ENCODE results near the gene CEACAM7.
A peak's percentile ranks its signal among the peaks of the same experiment; 100 is the strongest.
"Not testable (repeated sequence)": the region's sequence is repeated elsewhere in the genome, so short reads cannot be mapped to it uniquely, and the experiment has no call there.

The CEACAM7 gene

DNA sequence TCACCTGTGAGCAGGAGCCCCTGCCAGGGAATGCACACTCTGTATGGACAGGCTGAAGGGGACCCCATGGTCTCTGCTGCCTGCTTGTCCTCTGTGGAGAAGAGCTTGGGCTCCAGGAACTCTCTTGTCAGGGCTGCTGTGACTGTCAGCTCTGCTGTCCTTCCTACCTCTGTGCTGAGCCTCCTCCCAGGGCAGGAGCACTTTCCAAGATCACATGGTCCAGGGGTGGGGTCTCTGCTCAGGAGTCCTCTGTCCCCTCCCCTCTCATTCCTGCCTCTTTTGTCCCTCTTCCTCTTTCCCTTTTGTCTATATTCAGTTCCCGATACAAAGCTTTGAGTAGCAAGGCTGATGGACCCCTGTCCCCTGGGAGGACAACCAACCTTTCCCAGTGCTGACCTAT, at the start of gene CEACAM7:
Gene CEACAM7 (minus strand): TSS at position 173 of the 400 bp plus-strand sequence. CDS start 105 bp downstream, at position 68.
- DNase-seq: no peak

DNA sequence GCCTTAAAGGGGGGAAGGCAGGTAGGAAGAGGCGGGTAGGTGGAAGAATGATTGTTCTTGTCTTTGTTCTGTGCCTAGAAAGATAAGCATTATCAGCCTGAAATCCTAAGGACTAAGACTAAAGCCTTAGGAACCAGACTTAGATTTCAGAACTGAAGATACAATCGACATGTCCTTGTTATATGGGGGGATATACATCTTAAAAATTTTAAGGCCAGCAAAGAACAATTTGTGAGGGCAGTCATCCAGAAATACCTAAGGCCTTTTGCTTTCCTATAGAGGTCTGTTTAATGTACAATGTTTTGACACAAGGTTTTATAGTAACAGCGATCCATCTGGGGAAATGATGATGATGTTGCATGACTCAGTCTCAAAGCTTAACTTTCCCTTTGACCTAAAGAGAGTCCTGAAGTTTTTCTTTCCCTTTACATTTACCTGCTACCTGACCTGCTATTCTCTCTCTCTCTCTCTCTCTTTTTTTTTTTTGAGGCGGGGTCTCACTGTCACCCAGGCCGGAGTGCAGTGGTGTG, 47.1 kb upstream of the CEACAM7 start:
- DNase-seq: no peak

- no peak for DNase-seq
These were observed 46.5 kb upstream of the CEACAM7 start for GRCh38 chr19:41734585-41734984.

DNA sequence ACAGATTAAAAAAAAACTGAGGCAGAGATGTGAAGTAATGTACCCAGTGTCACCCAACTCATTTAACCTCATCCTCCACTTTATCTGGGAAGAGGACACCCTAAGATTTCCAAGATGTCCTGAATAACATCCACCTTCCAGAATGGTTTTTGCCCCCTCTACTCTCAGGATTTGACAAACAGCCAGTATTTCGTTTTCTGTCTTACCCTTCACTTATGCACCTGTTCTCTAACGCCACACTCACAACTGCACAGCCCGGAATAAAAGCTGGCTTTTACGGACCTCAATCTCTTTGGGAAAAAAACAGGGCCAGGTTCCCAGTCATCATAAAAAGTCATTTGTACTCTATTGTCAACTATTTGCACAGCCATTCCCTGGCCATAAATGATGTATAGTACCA, 46.1 kb upstream of the CEACAM7 start:
- DNase-seq: no peak

GRCh38 chr19:41726493-41726892, 38.4 kb upstream of the CEACAM7 start:
- no peak for DNase-seq

DNA sequence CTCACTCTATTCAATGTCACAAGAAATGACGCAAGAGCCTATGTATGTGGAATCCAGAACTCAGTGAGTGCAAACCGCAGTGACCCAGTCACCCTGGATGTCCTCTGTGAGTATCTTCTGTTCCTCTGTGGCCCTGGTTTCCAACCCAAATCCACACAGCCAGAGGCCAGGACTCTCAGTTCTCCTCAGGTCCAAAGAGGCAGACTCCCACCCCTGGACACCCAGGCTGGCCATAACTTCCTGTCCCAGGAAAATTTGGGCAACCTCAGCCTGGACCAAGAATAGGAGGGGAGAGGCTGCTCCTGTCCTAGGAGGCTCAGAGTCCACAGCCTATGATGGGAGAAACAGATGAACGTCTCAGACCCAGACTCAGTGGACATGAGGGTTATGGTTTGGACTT, 32.0 kb upstream of the CEACAM7 start:
- DNase-seq: no peak

GRCh38 chr19:41718761-41719160, 30.7 kb upstream of the CEACAM7 start:
- DNase-seq: no peak

DNA sequence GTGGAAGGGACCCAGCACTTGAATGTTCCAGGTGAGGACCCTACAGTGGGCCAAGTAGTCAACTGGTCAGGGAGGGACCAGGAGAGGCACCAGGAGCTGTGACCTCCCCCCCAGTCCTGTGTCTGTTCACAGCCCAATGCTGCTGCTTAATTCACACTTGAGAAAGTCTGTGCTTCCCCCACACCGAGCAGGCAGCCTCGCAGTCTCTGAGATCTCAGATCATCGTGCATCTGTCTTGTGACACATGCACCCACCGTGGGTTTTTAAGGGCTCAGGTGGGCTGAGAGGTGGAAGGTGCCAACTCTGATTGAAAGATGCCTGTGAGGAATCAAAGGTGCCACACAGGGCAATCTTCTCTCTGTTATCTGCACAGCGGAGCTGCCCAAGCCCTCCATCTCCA, 26.5 kb upstream of the CEACAM7 start:
- DNase-seq: no peak

DNA sequence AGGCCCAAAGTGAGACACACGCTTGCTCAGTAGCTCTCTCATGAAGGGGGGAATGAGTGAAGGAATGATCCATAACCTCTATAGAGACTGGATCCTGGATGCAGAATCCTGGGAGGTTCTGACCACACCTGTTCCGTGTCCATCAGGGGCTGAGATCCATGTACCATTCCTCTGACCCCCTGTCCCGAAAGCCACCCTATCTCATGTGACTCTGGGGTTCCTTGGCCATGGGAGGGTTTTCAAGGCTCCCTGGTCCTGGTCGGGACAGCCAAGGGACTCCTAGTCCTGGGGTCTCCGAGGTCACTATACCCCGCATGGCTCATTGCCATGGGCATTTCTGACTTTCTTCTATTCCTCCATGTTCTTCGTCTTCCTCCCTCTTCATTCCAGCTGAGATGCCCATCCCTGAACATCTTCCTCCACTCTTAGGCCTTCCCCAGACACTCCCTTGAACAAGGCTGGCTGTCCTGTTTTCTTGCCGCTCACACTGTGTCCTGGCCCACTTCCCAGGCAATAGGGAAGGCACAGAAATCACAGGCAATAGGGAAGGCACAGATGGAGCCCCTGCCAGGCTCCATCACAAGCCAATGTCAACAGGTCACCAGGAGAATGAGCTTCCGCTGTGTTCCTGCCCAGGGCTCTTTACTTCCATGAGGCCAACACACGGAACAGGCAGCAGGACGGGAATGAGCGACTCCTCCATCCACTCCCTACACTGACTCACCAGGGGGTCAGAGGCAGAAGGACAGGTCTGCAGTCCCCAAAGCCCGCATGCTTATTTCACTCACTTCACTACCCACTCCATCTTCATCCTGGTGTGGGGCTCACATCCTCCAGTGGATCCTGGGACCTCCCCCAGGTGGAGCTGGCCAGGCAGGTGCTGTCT, 23.5 kb upstream of the CEACAM7 start:
- DNase-seq: no peak

GRCh38 chr19:41709951-41710645, 22.0 kb upstream of the CEACAM7 start:
- no peak for DNase-seq

- DNase-seq: not testable (repeated sequence)
These were observed 21.4 kb upstream of the CEACAM7 start for GRCh38 chr19:41709516-41709915.

DNA sequence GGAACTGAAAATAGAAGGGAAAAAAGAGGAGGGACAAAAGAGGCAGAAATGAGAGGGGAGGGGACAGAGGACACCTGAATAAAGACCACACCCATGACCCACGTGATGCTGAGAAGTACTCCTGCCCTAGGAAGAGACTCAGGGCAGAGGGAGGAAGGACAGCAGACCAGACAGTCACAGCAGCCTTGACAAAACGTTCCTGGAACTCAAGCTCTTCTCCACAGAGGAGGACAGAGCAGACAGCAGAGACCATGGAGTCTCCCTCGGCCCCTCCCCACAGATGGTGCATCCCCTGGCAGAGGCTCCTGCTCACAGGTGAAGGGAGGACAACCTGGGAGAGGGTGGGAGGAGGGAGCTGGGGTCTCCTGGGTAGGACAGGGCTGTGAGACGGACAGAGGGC, 20.4 kb upstream of the CEACAM7 start, which contains the start of gene CEACAM5:
Gene CEACAM5 (plus strand): TSS at position 146 of the 400 bp plus-strand sequence. CDS start 106 bp downstream, at position 252.
- DNase-seq: no peak

DNA sequence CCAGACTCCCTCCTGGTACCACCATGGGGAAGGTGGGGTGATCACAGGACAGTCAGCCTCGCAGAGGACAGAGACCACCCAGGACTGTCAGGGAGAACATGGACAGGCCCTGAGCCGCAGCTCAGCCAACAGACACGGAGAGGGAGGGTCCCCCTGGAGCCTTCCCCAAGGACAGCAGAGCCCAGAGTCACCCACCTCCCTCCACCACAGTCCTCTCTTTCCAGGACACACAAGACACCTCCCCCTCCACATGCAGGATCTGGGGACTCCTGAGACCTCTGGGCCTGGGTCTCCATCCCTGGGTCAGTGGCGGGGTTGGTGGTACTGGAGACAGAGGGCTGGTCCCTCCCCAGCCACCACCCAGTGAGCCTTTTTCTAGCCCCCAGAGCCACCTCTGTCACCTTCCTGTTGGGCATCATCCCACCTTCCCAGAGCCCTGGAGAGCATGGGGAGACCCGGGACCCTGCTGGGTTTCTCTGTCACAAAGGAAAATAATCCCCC, 19.9 kb upstream of the CEACAM7 start:
- no peak for DNase-seq

- no peak for DNase-seq
These were observed 19.4 kb upstream of the CEACAM7 start for GRCh38 chr19:41707502-41707812.

DNA sequence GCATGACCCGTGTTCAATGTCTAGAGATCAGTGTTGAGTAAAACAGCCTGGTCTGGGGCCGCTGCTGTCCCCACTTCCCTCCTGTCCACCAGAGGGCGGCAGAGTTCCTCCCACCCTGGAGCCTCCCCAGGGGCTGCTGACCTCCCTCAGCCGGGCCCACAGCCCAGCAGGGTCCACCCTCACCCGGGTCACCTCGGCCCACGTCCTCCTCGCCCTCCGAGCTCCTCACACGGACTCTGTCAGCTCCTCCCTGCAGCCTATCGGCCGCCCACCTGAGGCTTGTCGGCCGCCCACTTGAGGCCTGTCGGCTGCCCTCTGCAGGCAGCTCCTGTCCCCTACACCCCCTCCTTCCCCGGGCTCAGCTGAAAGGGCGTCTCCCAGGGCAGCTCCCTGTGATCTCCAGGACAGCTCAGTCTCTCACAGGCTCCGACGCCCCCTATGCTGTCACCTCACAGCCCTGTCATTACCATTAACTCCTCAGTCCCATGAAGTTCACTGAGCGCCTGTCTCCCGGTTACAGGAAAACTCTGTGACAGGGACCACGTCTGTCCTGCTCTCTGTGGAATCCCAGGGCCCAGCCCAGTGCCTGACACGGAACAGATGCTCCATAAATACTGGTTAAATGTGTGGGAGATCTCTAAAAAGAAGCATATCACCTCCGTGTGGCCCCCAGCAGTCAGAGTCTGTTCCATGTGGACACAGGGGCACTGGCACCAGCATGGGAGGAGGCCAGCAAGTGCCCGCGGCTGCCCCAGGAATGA, 18.9 kb upstream of the CEACAM7 start:
- DNase-seq: peak; percentile 54

- DNase-seq: no peak
These were observed 17.5 kb upstream of the CEACAM7 start for GRCh38 chr19:41705393-41706174.

DNA sequence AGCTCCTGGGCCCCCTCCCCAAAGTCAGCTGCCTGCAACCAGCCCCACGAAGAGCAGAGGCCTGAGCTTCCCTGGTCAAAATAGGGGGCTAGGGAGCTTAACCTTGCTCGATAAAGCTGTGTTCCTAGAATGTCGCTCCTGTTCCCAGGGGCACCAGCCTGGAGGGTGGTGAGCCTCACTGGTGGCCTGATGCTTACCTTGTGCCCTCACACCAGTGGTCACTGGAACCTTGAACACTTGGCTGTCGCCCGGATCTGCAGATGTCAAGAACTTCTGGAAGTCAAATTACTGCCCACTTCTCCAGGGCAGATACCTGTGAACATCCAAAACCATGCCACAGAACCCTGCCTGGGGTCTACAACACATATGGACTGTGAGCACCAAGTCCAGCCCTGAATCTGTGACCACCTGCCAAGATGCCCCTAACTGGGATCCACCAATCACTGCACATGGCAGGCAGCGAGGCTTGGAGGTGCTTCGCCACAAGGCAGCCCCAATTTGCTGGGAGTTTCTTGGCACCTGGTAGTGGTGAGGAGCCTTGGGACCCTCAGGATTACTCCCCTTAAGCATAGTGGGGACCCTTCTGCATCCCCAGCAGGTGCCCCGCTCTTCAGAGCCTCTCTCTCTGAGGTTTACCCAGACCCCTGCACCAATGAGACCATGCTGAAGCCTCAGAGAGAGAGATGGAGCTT, 15.7 kb upstream of the CEACAM7 start:
- no peak for DNase-seq

GRCh38 chr19:41702171-41702651, 14.1 kb upstream of the CEACAM7 start:
- no peak for DNase-seq

DNA sequence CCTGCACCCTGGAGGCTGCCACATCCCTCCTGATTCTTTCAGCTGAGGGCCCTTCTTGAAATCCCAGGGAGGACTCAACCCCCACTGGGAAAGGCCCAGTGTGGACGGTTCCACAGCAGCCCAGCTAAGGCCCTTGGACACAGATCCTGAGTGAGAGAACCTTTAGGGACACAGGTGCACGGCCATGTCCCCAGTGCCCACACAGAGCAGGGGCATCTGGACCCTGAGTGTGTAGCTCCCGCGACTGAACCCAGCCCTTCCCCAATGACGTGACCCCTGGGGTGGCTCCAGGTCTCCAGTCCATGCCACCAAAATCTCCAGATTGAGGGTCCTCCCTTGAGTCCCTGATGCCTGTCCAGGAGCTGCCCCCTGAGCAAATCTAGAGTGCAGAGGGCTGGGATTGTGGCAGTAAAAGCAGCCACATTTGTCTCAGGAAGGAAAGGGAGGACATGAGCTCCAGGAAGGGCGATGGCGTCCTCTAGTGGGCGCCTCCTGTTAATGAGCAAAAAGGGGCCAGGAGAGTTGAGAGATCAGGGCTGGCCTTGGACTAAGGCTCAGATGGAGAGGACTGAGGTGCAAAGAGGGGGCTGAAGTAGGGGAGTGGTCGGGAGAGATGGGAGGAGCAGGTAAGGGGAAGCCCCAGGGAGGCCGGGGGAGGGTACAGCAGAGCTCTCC, 13.5 kb upstream of the CEACAM7 start:
- DNase-seq: no peak

DNA sequence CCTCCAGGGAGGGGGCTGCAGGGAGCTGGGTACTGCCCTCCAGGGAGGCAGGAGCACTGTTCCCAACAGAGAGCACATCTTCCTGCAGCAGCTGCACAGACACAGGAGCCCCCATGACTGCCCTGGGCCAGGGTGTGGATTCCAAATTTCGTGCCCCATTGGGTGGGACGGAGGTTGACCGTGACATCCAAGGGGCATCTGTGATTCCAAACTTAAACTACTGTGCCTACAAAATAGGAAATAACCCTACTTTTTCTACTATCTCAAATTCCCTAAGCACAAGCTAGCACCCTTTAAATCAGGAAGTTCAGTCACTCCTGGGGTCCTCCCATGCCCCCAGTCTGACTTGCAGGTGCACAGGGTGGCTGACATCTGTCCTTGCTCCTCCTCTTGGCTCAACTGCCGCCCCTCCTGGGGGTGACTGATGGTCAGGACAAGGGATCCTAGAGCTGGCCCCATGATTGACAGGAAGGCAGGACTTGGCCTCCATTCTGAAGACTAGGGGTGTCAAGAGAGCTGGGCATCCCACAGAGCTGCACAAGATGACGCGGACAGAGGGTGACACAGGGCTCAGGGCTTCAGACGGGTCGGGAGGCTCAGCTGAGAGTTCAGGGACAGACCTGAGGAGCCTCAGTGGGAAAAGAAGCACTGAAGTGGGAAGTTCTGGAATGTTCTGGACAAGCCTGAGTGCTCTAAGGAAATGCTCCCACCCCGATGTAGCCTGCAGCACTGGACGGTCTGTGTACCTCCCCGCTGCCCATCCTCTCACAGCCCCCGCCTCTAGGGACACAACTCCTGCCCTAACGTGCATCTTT, 12.5 kb upstream of the CEACAM7 start:
- no peak for DNase-seq

Measured in NCI-H2171 treated with DMSO at 0.1 percent for 48 hours (cell line).